Measurements from ENCODE around the gene SLC16A6.

The SLC16A6 gene

DNA sequence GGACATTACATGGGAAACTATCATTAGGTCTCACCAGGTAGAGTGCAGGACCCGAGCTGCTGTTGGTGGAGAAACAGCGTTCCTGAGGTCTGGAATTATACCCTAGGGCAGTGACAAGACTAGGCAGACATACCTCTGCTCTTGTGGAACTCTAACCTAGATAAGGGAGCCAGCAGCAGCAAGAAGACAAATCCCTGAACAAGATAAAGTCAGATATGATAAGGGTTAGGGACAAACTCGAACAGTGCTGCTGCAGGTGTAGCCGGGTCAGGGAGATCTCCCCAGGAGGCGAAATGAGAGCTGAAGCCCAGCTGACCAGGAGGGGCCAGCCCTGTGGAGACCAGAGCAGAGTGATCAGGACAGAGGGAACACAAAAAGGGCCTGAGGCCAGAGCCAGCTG lies 35.0 kb upstream of the SLC16A6 start:
- DNase-seq (ENCODE audit: low spot score) = no peak
- TF ChIP-seq, protein P1, sequence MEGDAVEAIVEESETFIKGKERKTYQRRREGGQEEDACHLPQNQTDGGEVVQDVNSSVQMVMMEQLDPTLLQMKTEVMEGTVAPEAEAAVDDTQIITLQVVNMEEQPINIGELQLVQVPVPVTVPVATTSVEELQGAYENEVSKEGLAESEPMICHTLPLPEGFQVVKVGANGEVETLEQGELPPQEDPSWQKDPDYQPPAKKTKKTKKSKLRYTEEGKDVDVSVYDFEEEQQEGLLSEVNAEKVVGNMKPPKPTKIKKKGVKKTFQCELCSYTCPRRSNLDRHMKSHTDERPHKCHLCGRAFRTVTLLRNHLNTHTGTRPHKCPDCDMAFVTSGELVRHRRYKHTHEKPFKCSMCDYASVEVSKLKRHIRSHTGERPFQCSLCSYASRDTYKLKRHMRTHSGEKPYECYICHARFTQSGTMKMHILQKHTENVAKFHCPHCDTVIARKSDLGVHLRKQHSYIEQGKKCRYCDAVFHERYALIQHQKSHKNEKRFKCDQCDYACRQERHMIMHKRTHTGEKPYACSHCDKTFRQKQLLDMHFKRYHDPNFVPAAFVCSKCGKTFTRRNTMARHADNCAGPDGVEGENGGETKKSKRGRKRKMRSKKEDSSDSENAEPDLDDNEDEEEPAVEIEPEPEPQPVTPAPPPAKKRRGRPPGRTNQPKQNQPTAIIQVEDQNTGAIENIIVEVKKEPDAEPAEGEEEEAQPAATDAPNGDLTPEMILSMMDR (IDR thresholded peaks at IDR 0.05; ENCODE audit: extremely low read depth, insufficient read depth, missing control alignments) = no peak
- in situ Hi-C loops (cut with MboI; ENCODE audit: low pct_unique_long_range_greater_than_20kb, low sequenced_read_pairs, unreplicated experiment) = no loop called here

DNA sequence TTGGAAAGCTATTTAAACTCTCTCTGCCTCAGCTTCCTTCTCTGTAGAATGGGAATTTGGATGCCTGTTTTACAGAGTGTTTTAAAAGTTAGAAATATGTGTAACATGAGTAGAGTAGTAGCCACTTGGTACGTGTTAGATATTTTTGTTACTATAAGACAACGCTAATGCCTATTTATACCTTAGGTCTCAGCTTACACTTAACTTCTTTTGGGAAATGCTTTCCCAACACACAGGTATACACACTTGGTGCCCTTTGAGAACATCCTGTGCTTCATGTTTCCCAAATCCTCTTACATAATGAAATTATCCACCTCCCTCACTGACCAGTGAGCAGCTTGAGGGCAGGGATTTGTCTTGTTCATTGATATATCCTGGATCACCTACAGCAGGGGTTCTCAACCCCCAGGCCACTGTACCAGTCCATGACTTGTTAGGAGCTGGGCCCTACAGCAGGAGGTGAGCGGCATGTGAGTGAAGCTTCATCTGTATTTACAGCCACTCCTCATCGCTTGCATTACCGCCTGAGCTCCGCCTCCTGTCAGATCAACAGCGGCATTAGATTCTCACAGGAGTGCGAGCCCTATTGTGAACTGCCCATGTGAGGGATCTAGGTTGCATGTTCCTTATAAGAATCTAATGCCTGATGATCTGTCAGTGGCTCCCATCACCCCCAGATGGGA lies 33.9 kb upstream of the SLC16A6 start:
- TF ChIP-seq, protein P1 (IDR thresholded peaks at IDR 0.05; ENCODE audit: extremely low read depth, insufficient read depth, missing control alignments) = no peak
- in situ Hi-C loops (cut with MboI; ENCODE audit: low pct_unique_long_range_greater_than_20kb, low sequenced_read_pairs, unreplicated experiment) = no loop called here
- no peak for DNase-seq (ENCODE audit: low spot score)

DNA sequence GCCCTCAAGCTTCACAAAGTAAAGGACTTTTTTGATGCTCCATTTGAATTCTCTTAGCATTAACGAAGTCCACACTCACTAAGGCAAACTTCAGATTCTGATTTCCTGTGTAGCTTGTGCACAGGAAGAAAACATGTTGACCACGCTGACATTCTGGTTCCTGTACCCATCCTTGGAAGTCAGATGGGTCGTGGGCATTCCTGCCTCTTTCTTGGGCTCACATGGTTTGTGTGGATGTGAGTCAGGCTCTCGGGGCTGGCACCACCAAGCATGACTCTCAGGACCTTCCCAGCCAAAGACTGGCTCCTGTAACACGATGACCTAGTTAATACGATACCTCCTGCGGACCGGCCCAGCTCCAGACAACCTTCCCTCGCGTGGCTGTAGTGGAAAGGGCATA lies 33.2 kb upstream of the SLC16A6 start:
- DNase-seq (ENCODE audit: low spot score) = no peak
- in situ Hi-C loops (cut with MboI; ENCODE audit: low pct_unique_long_range_greater_than_20kb, low sequenced_read_pairs, unreplicated experiment) = no loop called here
- TF ChIP-seq, protein P1 (IDR thresholded peaks at IDR 0.05; ENCODE audit: extremely low read depth, insufficient read depth, missing control alignments) = no peak

DNA sequence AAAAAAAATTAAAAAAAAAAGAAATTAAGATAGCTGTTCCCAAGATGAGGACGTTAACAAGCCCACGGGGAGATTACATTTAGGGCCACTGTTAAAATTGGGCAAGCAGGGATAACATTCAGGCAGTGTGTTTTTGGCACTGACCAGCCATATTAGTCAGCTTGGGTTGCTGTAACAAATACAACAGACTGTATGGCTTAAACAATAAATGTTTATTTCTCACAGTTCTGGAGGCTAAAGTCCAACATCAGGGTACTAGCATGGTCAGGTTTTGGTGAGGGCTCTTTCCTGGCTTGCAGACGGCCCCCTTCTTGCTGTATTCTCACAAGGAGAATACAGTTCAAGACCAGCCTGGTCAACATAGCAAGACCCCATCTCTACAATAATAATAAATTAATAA lies 31.7 kb upstream of the SLC16A6 start:
- TF ChIP-seq, protein P1 (IDR thresholded peaks at IDR 0.05; ENCODE audit: extremely low read depth, insufficient read depth, missing control alignments) = no peak
- in situ Hi-C loops (cut with MboI; ENCODE audit: low pct_unique_long_range_greater_than_20kb, low sequenced_read_pairs, unreplicated experiment) = no loop called here
- no peak for DNase-seq (ENCODE audit: low spot score)

DNA sequence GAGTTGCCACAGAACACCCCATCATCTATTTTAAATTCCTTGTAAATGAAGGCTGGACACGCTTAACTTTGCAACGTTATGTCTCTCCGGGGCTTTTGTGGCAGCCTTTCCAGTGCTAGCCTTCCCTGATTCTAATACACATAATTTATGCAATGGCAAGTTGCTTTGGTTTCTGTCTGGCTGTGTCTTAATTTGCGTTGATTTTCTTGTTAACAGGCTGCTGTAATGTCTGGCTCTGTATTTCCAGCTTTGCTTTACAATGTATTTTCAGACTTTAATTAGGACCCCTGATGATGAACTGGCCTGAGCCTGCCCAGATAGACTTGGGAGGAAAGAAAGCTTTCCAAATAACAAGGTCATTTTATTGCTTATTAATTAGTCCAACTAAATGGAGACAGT lies 30.6 kb upstream of the SLC16A6 start:
- DNase-seq (ENCODE audit: low spot score) = no peak
- TF ChIP-seq, protein P1 (IDR thresholded peaks at IDR 0.05; ENCODE audit: extremely low read depth, insufficient read depth, missing control alignments) = no peak
- in situ Hi-C loops (cut with MboI; ENCODE audit: low pct_unique_long_range_greater_than_20kb, low sequenced_read_pairs, unreplicated experiment) = no loop called here

DNA sequence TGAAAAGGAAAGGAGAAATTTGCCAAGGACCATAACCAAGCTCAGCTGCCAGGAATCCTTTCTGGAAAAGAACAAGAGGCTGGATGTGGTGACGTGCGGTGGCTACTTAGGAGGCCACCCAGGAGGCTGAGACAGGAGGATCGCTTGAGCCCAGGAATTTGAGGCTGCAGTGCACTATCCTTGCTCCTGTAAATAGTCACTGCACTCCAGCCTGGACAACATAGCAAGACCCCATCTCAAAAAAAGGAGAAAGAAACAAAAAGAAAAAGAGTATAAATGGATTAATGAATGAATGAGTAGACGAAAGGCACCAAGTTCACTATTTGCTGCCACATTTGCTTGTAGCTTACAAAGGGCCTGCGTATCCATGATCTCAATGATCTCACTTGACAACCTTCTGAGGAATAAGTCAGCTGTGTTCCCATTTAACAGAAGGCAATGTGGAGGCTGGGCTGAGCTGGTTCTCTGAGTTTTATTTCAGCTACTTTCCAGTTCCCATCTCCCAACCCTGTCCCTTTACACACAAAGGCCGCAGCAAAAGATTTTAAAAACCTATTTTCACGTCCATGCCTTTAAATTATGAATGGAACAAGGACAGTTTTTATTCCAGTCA lies 30.1 kb upstream of the SLC16A6 start:
- in situ Hi-C loops (cut with MboI; ENCODE audit: low pct_unique_long_range_greater_than_20kb, low sequenced_read_pairs, unreplicated experiment) = no loop called here
- no peak for DNase-seq (ENCODE audit: low spot score)

More for the DNA sequence above, 30.1 kb upstream of the SLC16A6 start:
- TF ChIP-seq, protein P1 (IDR thresholded peaks at IDR 0.05; ENCODE audit: extremely low read depth, insufficient read depth, missing control alignments) = no peak

Measured in GM13977 (cell line).